Erythroblast (primary cell): ENCODE data around the gene RGS21.

Experiments used
- GATA1 ChIP-seq: IDR thresholded peaks from 2 replicates; pipeline ENCODE4 v1.6.1; 2011; ENCODE audit warnings: low read depth, mild to moderate bottlenecking, control low read depth, low read length, moderate library complexity
- POLR2A ChIP-seq: IDR thresholded peaks from 2 replicates; pipeline ENCODE4 v1.6.1; 2011; ENCODE audit warnings: mild to moderate bottlenecking, low read length

DNA sequence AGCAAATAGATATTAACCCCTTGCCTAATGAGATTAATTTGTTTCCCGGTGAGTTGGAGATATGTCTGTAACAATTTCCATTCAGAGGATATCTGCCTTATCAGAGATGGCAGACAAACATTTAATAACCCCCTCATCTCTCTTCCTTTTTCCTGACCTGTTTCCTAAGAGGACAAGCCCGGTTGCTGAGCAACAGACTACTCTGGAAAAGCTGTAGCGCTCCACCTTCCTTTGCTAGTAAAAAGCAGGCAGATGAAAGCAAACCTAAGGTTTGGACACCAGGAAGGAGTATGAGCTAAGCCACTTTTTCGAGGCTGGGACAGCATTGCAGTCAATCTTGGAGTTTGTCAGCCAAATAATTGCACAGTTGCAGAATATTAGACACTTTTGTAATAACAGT, 82.4 kb downstream of the RGS21 start:
- TF ChIP-seq POLR2A (no peak), GATA1 (no peak)
